ENCODE measurements around the gene RYR3. TPM values are rescaled to one million over a fixed set of nuclear protein-coding genes. Genes with fewer than 3 reads are reported as not detected.

The RYR3 gene
- total and polyA plus RNA-seq, 2 of the 13 experiments (the other 11 are each of a cell fraction or from before 2014, with no cell fraction given): not detected

DNA sequence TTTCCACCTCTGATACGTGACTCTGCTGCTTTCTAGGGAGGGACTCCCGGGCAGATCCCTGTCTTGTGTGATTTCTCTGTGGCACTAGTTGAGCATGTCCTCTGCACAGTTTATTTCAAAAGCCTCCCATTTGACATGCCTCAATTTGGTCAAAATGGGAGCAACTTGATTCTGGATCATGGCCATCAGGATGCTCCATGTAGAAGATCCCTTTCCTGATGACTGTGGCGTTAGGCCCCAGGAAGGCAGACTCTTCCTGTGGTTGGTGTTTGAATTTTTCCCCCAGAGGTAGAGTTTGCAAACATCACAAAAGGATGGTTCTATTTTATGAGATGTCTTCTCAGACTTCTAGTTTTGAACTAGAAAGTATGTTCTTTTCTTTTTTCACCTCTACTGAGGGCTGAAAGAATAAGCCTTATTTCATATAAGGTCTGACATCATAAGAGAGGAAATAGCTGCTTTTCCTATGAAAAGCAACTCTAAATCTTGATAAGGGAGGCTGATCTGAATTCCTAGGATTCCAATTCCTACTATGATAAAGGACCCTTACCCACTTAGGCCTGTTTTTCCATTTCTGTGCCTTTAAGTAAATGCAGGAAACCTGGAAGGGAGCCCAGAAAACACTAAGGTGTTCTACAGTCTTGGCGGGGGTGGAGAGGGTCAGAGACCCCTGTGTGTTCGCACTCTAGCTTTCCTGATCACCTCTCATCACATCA lies 413.7 kb downstream of the RYR3 start:
- WGBS (ENCODE audit: low lambda C conversion rate): 4% methylated on average over 5 of the region's 5 CpGs
- no peak overlapping the region for H3K9ac ChIP-seq (ENCODE audit: insufficient read depth, low read depth, low read length)
- H3K4me3 ChIP-seq (replicated peaks in 1 of 3; ENCODE audit: insufficient read depth in 1 of 3, low read depth in 2 of 3, low read length in 3 of 3): no peak overlapping the region
- H3K79me2 ChIP-seq (ENCODE audit: insufficient read depth, low read length): no peaks in the 10 kb centered on the region
- no peak for FAIRE-seq
- TF ChIP-seq, protein P1, sequence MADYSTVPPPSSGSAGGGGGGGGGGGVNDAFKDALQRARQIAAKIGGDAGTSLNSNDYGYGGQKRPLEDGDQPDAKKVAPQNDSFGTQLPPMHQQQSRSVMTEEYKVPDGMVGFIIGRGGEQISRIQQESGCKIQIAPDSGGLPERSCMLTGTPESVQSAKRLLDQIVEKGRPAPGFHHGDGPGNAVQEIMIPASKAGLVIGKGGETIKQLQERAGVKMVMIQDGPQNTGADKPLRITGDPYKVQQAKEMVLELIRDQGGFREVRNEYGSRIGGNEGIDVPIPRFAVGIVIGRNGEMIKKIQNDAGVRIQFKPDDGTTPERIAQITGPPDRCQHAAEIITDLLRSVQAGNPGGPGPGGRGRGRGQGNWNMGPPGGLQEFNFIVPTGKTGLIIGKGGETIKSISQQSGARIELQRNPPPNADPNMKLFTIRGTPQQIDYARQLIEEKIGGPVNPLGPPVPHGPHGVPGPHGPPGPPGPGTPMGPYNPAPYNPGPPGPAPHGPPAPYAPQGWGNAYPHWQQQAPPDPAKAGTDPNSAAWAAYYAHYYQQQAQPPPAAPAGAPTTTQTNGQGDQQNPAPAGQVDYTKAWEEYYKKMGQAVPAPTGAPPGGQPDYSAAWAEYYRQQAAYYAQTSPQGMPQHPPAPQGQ (CRISPR knock-in tag; IDR thresholded peaks at IDR 0.05; ENCODE audit: borderline replicate concordance): no peak
- TF ChIP-seq POLR2A (IDR thresholded peaks at IDR 0.05; ENCODE audit: insufficient read depth in 1 of 2, low read depth in 2 of 2, low read length in 2 of 2): no peak
- no peak for TF ChIP-seq PPARG (CRISPR knock-in tag; conservative IDR thresholded peaks at IDR 0.05)
- TF ChIP-seq CEBPB (IDR thresholded peaks at IDR 0.05; ENCODE audit: borderline replicate concordance, low read depth, low read length): no peak
- H3K9me3 ChIP-seq (ENCODE audit: low read length): no peaks in the 10 kb centered on the region
- CTCF ChIA-PET (ENCODE audit: low intra/inter-chr PET ratio, low total read pairs): no interaction called here
- no peaks in the 10 kb centered on the region for H3K4me1 ChIP-seq (ENCODE audit: insufficient read depth, low read length)
- no peaks in the 10 kb centered on the region for H4K20me1 ChIP-seq (ENCODE audit: insufficient read depth, low read length)
- BruUV-seq (replicated peaks): no TSS peak
- no peak overlapping the region for H2AFZ ChIP-seq (ENCODE audit: low read length)
- DNase-seq (ENCODE audit: low spot score): no peak
- in situ Hi-C loops (cut with HindIII; ENCODE audit: extremely low pct_ligation_motif_present, low pct_unique_long_range_greater_than_20kb) (no loop called here), intact Hi-C loops (cut with micrococcal nuclease; ENCODE audit: unreplicated experiment) (no loop called here)
- POLR2A ChIA-PET: no interaction called here
- peaks cover 2 to 6% of the 10 kb centered on the region in 2 experiments; a peak in 2 of 5 replicates for H3K27me3 ChIP-seq (ENCODE audit: control insufficient read depth in 1 of 2, insufficient read depth in 2 of 2, low read length in 2 of 2)
- H3K4me2 ChIP-seq (ENCODE audit: low read depth, low read length): no peak overlapping the region
- no peak overlapping the region for H3K27ac ChIP-seq (ENCODE audit: extremely low read length, insufficient read depth, low read length)
- no peak for ATAC-seq
- H3K36me3 ChIP-seq (replicated peaks in 1 of 2; ENCODE audit: control insufficient read depth in 1 of 2, insufficient read depth in 2 of 2, low read length in 2 of 2): no peaks in the 10 kb centered on the region

DNA sequence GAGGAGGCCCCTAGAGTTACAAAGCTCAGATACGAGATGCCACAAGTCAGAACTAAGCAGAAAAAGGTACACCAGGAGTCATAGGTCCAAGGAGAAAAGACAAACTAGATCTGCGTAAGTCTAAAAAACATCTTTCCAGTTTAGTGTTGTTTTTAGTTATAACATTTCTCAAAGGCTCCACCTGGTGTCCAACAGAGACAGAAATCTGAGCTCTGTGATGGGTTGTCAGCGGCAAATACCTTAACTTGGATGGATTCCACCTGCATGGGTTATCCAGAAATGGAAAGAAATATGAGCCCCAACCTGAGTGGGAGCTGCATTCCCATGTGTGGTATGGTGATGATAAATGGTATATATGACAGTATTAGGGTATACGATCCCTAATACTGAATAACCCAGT lies 418.9 kb downstream of the RYR3 start:
- Histone ChIP-seq H3K9me3 (ENCODE audit: low read length) (no peaks in the 10 kb centered on the region), H2AFZ (ENCODE audit: low read length) (no peak overlapping the region), H3K36me3 (replicated peaks in 1 of 2; ENCODE audit: control insufficient read depth in 1 of 2, insufficient read depth in 2 of 2, low read length in 2 of 2) (no peaks in the 10 kb centered on the region), H3K9ac (ENCODE audit: insufficient read depth, low read depth, low read length) (no peak overlapping the region), H3K27ac (ENCODE audit: extremely low read length, insufficient read depth, low read length) (no peak overlapping the region), H3K79me2 (ENCODE audit: insufficient read depth, low read length) (no peaks in the 10 kb centered on the region), H3K4me1 (ENCODE audit: insufficient read depth, low read length) (no peaks in the 10 kb centered on the region), H4K20me1 (ENCODE audit: insufficient read depth, low read length) (no peaks in the 10 kb centered on the region), H3K4me2 (ENCODE audit: low read depth, low read length) (no peak overlapping the region), H3K4me3 (replicated peaks in 1 of 3; ENCODE audit: insufficient read depth in 1 of 3, low read depth in 2 of 3, low read length in 3 of 3) (no peak overlapping the region), H3K27me3 (ENCODE audit: control insufficient read depth in 1 of 2, insufficient read depth in 2 of 2, low read length in 2 of 2) (peaks cover 0 to 6% of the 10 kb centered on the region in 2 experiments; a peak in 1 of 5 replicates)
- in situ Hi-C loops (cut with HindIII; ENCODE audit: extremely low pct_ligation_motif_present, low pct_unique_long_range_greater_than_20kb) (loop anchor here (10.0 kb wide), 1 partner anchor 265 kb away; no protein-coding TSS in a partner anchor), intact Hi-C loops (cut with micrococcal nuclease; ENCODE audit: unreplicated experiment) (no loop called here)
- no peak for TF ChIP-seq ZNF616 (CRISPR knock-in tag; IDR thresholded peaks at IDR 0.05; ENCODE audit: low read depth)
- TF ChIP-seq, protein P2, sequence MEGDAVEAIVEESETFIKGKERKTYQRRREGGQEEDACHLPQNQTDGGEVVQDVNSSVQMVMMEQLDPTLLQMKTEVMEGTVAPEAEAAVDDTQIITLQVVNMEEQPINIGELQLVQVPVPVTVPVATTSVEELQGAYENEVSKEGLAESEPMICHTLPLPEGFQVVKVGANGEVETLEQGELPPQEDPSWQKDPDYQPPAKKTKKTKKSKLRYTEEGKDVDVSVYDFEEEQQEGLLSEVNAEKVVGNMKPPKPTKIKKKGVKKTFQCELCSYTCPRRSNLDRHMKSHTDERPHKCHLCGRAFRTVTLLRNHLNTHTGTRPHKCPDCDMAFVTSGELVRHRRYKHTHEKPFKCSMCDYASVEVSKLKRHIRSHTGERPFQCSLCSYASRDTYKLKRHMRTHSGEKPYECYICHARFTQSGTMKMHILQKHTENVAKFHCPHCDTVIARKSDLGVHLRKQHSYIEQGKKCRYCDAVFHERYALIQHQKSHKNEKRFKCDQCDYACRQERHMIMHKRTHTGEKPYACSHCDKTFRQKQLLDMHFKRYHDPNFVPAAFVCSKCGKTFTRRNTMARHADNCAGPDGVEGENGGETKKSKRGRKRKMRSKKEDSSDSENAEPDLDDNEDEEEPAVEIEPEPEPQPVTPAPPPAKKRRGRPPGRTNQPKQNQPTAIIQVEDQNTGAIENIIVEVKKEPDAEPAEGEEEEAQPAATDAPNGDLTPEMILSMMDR (CRISPR knock-in tag; IDR thresholded peaks at IDR 0.05): peak; percentile 13; the same call in 1 of the 2 replicates
- TF ChIP-seq, protein P3, sequence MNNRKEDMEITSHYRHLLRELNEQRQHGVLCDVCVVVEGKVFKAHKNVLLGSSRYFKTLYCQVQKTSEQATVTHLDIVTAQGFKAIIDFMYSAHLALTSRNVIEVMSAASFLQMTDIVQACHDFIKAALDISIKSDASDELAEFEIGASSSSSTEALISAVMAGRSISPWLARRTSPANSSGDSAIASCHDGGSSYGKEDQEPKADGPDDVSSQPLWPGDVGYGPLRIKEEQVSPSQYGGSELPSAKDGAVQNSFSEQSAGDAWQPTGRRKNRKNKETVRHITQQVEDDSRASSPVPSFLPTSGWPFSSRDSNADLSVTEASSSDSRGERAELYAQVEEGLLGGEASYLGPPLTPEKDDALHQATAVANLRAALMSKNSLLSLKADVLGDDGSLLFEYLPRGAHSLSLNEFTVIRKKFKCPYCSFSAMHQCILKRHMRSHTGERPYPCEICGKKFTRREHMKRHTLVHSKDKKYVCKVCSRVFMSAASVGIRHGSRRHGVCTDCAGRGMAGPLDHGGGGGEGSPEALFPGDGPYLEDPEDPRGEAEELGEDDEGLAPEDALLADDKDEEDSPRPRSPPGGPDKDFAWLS (CRISPR knock-in tag; IDR thresholded peaks at IDR 0.05; ENCODE audit: borderline replicate concordance): no peak
- ChIA-PET POLR2A (no interaction called here), CTCF (ENCODE audit: low intra/inter-chr PET ratio, low total read pairs) (no interaction called here)
- peak; percentile 56 for FAIRE-seq
- peak; percentile 7 for DNase-seq (ENCODE audit: low spot score)
- no TSS peak for BruUV-seq (replicated peaks)
- ATAC-seq: no peak; the same call in 2 of the 3 replicates
- 45% methylated on average over 4 of the region's 4 CpGs for WGBS (ENCODE audit: low lambda C conversion rate)

Measured in HepG2 (cell line).